Activated T-cell treated with anti-CD3 and anti-CD28 coated beads, Interleukin-2, amount 50 U/mL, for 72 hours (primary cell): Measurements from ENCODE around the gene MTREX. TPM values are rescaled to one million over a fixed set of nuclear protein-coding genes. Genes with fewer than 3 reads are reported as not detected.

Experiments used
- total RNA-seq, 2 donors: library from RNA; stranded (reverse); gene quantifications; one replicate each; pipeline ENCODE4 v1.2.3, GENCODE V29; 2022

MTREX gene
- total RNA-seq, 2 donors from 2014 or later, result 65.4 to 70.7 TPM

Other genes starting within 250 kb of the MTREX start
- 10 to 100 TPM in 1 of 2 donors, 1 to 10 TPM in 1; 4.2 to 25.1 TPM for gene GZMA, start 205.3 kb upstream of the MTREX start, total RNA-seq
- gene GPX8, start 147.8 kb upstream of the MTREX start, total RNA-seq, result not detected
- under 1 TPM; 0.07 to 0.10 TPM for gene CDC20B, start 134.8 kb upstream of the MTREX start, total RNA-seq
- under 1 TPM in 1 of 2 donors, not detected in 1; 0.48 TPM for gene MCIDAS, start 80.7 kb upstream of the MTREX start, total RNA-seq
- under 1 TPM in 1 of 2 donors, not detected in 1; 0.19 TPM for gene CCNO, start 74.4 kb upstream of the MTREX start, total RNA-seq
- gene DHX29, start 295 bp upstream of the MTREX start, total RNA-seq, result 10 to 100 TPM; 11.6 to 14.7 TPM
- gene PLPP1, start 227.0 kb downstream of the MTREX start, total RNA-seq, result 10 to 100 TPM; 12.2 to 23.3 TPM